Hematopoietic multipotent progenitor cell treated with erythropoietin and hydrocortisone succinate and interleukin-3 and kit ligand, for 17 days (in vitro differentiated cells): ENCODE data around the gene TMEM114.

Experiments
- DNase-seq: peaks from one replicate; pipeline ENCODE4 v3.0.0-alpha.2; 2015; ENCODE audit warnings: low spot score

Gene TMEM114

GRCh38 chr16:8589900-8590688 is at the start of gene TMEM114:
Gene TMEM114, minus strand, starts transcription at chr16:8590511. Its CDS starts 673 bp downstream, at chr16:8589838.
- no peak for DNase-seq

- DNase-seq = no peak
These were observed 49.4 kb upstream of the TMEM114 start for GRCh38 chr16:8639694-8640093.

- peak; percentile 33 for DNase-seq
These were observed 44.9 kb upstream of the TMEM114 start for GRCh38 chr16:8634991-8635736.

- DNase-seq = no peak
These were observed 42.4 kb upstream of the TMEM114 start for GRCh38 chr16:8632675-8633182.

- no peak for DNase-seq
These were observed 41.6 kb upstream of the TMEM114 start for GRCh38 chr16:8631818-8632465.

GRCh38 chr16:8631373-8631772 is 41.1 kb upstream of the TMEM114 start:
- no peak for DNase-seq

- DNase-seq = no peak
These were observed 40.1 kb upstream of the TMEM114 start for GRCh38 chr16:8630255-8630953.

- no peak for DNase-seq
These were observed 38.8 kb upstream of the TMEM114 start for GRCh38 chr16:8628981-8629725.

GRCh38 chr16:8627456-8627855 is 37.1 kb upstream of the TMEM114 start:
- no peak for DNase-seq

GRCh38 chr16:8626946-8627345 is 36.6 kb upstream of the TMEM114 start:
- no peak for DNase-seq

GRCh38 chr16:8625491-8626087 is 35.3 kb upstream of the TMEM114 start:
- no peak for DNase-seq

- DNase-seq = no peak
These were observed 33.3 kb upstream of the TMEM114 start for GRCh38 chr16:8623634-8624033.

- no peak for DNase-seq
These were observed 32.0 kb upstream of the TMEM114 start for GRCh38 chr16:8622315-8622656.

- DNase-seq = peak; percentile 96
These were observed 31.4 kb upstream of the TMEM114 start, which contains the start of gene METTL22 for GRCh38 chr16:8621572-8622314. Gene METTL22, plus strand, starts transcription at chr16:8621698. Its CDS starts 3,968 bp downstream, at chr16:8625666.

GRCh38 chr16:8621222-8621571 is 30.9 kb upstream of the TMEM114 start:
- no peak for DNase-seq

GRCh38 chr16:8620535-8620934 is 30.2 kb upstream of the TMEM114 start:
- no peak for DNase-seq

- DNase-seq = no peak
These were observed 29.5 kb upstream of the TMEM114 start for GRCh38 chr16:8619671-8620370.

- DNase-seq = no peak
These were observed 24.2 kb upstream of the TMEM114 start for GRCh38 chr16:8614435-8615029.
